Right hindlimb (tissue), 1 donor: ENCODE results near the gene IQSEC1.
"Not testable (repeated sequence)": the region's sequence is repeated elsewhere in the genome, so short reads cannot be mapped to it uniquely, and the experiment has no call there.

ENCODE experiments used
- DNase-seq: peaks from one replicate; pipeline ENCODE4 v3.0.0-alpha.2; 2018

IQSEC1 gene

DNA sequence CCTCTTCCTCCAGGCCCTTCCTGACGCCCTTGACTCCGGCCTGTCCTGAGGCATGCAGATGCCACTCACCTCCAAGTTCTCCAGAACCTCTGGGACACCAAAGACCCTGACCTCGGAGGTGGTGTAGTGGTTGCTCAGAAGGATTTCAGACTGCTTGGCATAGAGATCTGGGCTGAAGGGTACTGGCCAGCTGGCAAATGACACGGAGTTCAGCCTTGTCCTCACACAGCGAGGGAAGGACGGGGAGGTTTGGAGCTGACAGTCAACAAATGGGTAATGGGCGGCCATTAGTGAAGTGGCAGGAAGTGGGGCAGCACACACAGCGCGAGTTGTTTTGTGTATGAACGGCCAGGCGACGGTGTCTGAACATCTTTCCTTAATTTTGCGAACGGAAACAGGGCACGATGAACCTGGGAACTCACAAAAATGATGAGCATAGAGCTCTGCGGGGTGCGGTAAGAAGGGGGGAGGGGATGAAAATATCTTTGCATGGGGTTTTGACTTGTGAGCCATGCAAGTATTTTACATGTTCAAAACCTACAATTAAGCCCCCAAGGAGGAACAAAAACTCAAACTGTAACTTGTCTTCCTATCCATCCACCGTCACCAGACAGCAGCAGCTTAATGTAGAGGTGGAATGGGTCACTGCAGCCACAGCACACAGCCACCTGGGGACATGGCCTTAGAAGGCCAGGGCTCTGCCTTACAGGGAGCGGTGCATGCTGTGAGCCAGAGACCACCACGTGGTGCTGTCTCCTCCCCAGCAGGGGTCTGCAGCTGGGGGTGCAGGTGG lies 188.2 kb downstream of the IQSEC1 start:
- no peak for DNase-seq

DNA sequence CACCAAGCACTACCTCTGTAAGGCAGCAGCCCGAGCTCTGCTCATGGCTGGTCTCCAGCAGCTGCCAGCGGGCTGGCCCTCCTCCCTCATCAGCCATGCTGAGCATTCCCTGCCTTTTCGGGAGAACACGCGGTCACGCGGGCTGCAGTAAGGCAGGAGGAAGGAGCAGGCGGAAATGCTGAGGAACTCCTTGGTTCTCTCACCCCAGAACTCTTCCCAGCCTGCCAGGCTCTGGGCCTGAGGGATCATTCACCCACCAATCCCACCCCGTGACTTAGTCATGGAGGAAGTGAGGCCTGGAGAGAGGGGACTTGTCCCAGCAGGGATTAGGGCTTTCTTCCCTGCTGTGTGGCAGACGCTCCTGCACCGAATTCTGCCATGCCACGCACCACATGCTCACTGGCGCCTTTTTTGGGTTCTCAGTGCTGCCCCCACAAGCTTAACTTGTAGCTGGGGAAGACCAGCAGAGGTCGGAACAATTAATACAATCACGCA lies 189.0 kb downstream of the IQSEC1 start:
- DNase-seq: peak; percentile 63

DNA sequence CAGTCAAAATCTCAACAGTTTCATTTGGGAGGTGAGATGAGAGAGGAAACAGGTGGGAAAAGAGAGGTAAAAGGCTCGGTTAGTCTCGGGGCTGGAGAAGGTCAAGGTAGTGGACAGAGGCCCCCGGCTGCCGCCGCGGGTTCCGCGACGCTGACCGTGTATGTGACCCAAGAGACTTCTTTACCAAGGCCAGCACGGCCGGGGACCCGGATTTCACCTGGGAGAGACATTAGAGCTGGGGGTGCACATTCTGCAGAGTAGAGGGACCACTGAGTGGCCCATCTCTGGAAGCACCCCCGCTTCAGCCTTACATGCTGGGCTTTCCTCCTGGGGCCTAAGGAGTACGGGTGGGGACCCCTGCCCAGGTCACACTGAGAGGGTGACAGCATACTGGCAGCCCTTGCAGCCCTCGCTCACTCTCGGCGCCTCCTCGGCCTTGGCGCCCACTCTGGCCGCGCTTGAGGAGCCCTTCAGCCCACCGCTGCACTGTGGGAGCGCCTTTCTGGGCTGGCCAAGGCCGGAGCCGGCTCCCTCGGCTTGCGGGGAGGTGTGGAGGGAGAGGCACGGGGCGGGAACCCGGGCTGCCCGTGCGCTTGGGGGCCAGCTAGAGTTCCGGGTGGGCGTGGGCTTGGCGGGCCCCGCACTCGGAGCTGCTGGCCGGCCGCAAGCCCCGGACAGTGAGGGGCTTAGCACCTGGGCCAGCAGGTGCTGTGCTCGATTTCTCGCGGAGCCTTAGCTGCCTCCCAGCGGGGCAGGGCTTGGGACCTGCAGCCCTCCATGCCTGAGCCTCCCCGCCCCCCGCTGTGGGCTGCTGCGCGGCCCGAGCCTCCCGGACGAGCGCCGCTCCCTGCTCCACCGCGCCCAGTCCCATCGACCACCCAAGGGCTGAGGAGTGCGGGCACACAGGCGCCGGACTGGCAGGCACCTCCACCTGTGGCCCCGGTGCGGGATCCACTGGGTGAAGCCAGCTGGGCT lies 190.6 kb downstream of the IQSEC1 start:
- no peak for DNase-seq

DNA sequence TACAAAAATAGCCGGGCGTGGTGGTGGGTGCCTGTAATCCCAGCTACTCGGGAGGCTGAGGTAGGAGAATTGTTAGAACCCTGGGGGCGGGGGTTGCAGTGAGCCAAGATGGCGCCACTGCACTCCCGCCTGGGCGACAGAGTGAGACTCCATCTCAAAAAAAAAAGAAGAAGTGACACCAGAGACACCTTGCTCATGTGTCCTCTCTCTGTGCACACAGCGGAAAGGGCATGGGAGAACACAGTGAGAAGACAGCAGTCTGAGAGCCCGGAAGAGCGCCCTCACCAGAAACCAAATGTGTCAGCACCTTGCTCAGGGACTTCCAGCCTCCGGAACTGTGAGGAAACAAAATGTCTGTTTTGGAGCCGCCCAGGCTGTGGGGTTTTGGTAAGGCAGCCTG lies 191.4 kb downstream of the IQSEC1 start:
- not testable (repeated sequence) for DNase-seq

DNA sequence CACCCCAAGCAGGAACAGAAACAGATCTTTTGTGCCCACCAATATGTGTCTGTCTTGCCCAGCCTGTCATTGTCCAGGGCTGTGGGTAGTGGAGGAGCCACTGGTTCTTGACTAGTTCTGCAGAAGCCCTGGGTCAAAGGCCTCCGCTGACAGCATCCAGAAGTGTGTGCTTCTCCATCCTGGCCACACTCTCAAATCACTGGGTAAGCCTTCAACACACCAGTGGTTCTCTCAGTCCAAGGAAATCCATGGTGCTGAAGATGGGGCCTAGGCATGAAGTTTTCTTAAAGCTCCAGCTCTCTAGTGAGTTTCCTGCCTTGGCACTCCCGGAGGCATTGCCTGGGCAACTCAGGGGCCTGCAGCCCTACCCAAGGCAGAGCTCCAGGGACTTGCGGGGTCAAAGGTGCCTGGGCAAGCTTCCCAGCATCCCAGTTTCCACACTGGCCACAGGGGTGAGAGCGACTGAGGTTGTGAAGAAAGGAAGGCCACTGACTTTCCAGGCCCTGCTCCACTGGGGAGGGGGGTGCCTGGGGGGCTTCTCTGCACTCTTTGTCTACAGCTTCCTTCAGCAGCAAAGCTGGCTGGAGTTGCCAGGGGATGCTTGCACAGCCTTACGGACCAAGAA lies 193.9 kb downstream of the IQSEC1 start:
- no peak for DNase-seq

DNA sequence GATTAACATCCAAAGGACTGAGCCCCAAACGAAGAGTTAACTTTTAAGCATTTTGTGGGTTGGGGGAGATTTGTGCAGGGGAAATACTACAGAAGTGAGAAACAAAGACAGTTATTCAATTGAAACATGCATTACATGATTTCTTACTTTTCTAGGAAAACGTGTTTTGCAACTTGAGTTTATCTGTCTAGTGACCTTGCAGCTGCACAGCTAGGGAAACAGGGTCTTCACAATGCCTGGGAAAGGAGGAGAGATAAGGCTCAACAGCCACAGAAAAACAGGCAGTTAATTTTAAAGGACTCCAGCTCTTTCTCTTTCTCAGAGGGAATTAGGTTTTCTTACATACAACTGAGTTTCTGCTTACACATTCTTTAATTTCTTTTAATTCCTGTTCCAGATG lies 194.5 kb downstream of the IQSEC1 start:
- DNase-seq: not testable (repeated sequence)

DNA sequence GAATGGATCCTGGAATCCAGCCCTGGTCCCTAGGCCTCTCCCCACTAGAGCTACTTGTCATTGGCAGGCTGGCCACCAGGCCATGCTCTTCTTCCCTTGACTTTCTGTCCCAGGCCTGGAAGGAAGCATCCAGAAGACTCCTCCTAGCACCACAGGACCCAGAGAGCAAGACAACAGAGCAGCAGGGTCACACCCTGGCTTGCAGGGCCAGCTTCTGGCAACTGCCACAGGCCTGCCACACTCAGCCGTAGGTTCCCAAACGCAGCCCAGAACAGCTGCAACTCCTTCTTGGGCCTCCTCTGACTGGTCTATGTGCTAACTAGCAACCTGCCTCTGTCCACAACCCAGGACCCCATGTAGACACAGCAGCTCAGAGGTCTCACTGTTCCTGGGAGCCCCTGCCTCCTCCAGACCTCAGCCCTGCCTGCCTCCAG lies 195.1 kb downstream of the IQSEC1 start:
- no peak for DNase-seq

DNA sequence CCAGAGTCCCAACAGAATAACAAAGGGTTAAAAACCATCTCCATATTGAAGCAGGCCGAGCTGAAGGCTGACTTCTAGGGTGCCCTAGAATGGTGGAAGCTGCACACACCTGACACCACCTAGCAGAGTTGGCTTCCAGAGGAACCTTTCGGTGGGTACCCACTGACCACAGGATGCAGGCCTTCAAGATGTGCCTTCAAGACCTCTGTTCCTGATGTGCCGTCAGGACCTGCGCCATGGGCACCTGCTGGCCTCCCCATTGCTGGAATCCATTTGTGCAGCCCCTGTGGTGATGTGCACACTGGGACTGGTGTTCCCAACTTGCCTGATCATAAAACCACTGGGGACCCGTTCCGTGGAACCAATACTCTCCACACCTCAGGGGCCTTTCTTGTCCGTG lies 196.2 kb downstream of the IQSEC1 start:
- DNase-seq: no peak

DNA sequence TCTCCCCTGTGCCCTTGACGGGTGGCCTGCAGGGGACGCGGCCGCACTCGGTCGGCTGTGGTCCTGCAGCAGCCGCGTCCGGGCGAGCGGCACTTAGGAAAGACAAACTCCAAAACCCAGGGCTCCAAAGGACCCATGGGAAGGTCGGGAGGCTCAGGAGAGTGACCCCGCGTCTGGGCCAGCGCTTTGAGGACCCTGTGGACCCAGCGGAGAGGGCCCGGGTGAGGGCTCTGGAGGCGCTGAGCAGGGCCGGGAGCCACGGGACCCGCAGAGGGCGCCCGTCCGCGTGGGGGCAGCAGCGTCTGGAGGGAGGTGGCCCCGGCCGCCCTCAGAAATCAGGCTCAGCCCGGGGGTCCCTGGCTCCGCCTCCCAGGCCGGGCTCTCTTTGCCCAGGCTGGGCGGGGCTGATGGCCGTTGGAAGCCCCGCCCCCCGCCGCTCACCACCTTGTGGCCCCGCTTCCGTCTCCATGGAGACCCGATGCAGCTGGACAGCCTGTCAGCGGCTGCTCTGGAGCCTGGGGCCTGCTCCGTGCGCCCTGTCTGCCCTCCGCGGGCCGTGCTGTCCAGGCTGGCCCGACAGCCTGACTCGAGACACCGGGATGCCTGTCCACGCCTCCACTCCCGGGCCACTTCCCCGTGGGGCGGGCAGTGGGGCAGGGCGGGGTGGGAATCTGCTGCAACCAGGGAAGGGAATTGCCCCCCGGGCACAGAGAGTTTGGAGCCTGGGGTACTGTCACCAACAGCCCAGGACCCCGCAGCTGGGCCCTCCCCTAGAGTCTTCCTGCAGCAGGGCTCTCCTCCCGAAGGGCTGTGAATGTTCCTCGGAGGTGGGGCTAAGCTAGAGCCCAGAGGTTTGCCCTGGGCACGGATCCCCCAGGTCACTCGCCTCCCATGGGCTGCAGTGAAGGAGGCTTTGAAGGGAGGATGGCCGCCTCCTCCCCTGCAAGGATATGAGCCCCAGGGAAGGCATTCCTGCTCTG lies 197.1 kb downstream of the IQSEC1 start:
- DNase-seq: peak; percentile 67

DNA sequence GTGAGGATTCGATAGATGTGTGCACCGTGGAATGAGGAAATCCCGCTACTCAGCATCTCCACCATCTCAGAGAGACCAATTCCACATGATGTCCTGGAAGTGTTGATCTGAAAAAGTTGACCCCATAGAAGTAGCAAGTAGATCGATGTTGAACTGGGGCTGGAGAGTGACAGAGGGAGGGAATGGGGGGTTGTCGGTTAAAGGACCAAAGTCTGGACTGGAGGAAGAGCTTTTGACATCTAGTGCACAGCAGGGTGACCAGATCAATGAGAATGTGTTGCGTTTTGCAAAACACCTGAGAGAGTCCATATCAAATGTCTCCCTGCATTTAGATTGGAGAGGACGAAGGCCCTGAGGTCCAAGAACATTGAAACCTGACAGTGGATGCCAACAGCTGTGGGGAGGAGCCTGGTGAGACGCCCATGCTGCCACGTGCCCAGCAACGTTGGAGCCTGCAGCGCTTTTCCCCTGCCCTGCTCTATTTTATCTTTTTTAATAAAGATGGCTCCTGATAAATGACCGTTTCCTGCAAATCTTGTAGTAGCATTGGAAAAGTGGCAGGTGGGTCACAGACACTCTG lies 201.7 kb downstream of the IQSEC1 start:
- DNase-seq: no peak

DNA sequence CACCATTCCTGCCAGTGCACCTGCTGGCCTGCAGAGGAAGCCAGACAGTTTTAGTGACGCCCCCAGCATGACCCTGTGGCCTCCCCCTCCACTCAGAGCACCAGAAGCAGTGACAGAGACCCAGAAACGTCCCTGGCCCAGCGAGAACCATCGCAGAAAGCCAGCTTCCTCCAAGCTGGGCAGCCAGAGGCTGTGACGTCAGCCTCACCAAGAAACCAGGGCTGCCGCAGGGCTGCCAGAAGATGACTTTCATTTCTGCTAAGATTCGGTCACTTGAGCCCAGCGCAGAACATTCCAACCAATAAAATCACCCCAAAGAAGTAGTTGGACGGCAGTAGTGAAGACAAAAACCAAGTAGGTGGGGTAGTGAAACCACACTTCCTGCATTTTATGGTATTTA lies 202.3 kb downstream of the IQSEC1 start:
- DNase-seq: no peak

DNA sequence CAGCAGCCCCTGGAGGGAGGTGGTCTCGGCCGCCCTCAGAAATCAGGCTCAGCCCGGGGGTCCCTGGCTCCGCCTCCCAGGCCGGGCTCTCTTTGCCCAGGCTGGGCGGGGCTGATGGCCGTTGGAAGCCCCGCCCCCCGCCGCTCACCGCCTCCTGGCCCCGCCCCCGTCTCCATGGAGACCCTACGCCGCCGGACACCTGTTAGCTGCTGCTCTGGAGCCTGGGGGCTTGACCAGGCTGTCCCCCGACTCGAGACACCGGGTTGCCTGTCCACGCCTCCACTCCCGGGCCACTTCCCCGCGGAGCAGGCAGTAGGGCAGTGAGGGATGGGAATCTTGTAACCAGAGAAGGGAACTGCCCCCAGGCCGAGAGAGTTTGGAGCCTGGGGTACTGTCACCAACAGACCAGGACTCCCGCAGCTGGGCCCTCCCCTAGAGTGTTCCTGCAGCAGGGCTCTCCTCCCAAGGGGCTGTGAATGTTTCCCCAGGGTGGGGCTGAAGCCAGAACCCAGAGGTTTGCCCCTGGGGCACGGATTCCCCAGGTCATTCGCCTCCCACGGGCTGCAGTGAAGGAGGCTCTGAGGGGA lies 204.1 kb downstream of the IQSEC1 start:
- DNase-seq: peak; percentile 67

DNA sequence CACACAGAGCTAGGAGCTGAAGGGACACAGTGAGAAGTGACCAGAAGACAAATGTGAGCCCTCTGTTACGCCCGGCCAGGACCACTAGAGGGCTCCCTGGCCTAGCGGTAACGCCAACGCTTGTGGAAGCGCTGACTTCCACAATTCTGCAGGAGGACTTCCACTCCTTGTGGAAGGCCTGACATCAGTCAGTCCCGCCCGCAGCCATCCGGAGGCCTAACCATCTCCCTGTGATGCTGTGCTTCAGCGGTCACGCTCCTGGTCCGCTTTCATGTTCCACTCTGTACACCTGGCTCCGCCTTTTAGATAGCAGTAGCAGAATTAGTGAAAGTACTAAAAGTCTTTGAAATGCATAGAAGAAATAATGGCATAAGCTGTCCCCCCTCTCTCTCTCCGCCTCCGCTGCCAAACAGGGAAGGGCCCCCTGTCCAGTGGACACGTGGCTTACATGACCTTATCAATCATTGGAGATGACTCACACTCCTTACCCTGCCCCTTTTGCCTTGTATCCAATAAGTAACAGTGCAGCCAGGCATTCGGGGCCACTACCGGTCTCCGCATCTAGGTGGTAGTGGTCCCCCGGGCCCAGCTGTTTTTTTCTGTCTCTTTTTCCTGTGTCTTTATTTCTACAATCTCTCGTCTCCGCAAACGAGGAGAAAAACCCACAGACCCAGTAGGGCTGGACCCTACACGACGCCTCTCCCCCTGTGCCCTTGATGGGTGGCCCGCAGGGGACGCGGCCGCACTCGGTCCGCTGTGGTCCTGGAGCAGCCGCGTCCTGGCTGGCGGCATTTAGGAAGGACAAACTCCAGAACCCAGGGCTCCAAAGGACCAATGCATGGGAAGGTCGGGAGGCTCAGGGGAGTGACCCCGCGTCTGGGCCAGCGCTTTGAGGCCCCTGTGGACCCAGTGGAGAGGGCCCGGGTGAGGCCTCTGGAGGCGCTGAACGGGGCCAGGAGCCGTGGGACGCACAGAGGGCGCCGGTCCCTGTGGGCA lies 204.9 kb downstream of the IQSEC1 start:
- DNase-seq: peak; percentile 90

DNA sequence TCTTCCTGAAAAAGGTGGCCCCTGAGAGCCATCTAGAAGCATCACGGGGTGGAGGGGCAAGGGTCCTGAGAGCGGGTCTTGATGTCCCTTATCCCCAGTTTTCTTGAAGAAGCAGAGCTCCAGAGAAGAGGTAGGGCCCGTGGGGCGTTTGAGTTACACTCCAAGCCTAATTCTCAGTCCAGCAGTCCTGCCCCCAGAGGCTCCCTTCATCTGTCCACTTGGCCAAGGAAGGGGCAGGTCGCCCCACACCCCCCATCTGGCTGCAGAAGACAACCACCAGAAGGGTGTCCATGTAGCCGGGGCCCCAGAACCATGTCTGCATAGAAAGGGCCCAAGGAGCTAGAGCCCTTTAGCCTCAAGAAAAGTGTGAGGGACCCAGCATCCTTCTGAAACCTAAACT lies 206.4 kb downstream of the IQSEC1 start:
- DNase-seq: no peak

DNA sequence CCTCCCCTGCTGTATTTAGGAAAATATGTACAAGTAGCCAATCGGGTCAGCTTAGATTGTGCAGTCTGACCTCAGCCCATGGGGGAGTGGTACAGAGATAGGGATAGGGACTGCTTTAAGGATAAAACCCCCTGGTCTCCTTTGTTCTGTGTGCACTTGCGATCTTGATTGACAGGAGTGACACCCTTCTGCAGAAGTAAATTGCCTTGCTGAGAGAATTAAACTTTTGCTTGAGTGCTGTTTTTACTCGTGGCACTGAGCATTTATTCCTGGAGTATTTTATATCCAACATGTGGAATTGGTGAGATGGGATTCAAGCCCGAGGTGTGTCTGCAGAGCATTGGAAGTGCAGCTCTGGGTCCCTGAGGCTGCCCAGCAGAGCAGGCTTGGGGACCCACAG lies 208.0 kb downstream of the IQSEC1 start:
- DNase-seq: no peak

DNA sequence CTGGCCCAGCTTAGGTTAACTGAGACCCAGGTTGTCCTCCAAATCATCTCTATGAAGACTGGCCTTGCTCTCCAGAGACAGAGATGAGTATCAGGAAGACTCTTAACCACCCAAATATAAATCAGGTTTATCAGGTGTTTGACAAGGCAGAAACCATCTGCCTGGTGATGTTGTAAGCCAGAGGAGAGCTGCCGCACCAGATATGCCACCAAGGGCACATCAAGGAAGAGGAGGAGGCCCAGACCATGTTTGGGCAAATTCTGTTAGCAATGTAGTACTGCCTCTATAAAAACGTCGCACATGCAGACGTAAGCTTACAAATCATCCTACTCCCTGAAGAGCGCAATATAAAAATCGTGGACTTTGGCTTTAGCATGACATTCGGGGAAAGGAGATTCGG lies 210.8 kb downstream of the IQSEC1 start:
- DNase-seq: no peak

DNA sequence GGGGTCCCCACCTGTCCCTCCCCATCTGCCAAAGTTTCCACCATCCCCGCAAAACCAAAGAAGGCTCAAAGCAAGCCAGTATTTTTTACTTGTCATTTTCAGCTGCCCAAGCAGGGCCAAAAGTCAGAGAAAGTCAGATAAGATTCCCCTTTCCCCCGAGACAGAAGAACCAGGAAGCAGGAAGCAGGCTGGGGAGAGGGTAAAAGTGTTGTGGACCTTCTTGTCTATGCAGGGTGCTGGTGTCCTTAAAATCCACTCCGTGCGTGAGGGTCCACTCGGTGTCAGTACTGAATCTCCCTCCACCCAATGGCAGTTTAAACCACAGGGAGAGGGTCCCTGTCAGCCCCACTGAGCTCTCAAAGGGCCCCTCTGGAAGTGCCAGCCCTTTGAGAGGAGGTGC lies 211.6 kb downstream of the IQSEC1 start:
- no peak for DNase-seq

DNA sequence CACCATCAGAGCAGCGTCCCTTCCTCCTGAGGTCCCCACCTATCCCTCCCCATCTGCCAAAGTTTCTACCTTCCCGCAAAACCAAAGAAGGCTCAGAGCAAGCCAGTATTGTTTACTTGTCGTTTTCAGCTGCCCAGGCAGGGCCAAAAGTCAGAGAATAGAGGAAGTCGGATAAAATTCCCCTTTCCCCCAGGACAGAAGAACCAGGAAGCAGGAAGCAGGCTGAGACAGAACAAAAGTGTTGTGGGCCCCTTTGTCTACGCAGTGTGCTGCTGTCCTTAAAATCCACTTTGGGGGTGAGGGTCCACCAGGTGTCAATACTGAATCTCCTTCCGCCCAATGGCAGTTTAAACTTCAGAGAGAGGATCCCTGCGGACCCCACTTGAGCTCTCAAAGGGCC lies 213.4 kb downstream of the IQSEC1 start:
- no peak for DNase-seq

DNA sequence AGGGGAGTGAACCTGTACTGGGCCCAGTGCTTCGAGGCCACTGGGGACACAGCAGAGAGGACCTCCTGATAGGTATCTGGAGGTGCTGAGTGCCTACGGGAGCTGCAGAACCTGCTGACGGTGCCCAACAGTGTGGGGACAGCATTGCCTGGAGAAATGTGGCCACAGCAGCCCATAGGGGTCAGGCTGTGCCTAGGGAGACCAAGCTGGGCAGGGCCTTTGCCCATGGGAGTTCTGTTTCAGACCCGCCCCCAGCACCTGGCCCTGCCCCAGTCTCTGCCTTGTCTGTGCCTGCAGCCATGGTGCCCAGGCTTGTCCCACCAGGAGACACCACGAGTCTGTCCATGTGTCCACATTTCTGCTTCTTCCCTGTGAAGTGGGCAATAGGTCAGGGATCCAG lies 216.6 kb downstream of the IQSEC1 start:
- DNase-seq: no peak

DNA sequence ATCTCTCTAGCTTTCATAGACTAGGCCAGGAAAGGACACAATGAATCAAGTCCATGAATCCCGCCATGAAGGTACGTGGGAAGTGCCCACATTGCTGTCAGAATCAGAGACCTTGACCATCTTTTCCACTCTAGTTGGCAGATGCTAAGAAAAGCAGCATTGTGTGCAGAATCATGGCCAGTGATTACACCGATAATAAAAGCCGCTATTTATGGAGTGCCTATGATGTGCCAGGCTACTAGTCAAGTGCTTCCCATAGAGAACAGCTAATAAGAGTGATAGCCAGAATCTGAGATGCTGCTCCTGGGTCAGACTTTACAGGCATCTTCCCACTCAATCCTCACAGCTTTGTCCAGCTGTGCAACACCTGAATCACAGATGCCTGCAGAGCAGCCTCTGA lies 218.7 kb downstream of the IQSEC1 start:
- no peak for DNase-seq
